Measurements from ENCODE around the gene DYNC2H1.

- TF ChIP-seq CTCF (conservative IDR thresholded peaks at IDR 0.05 in 1 of 2, IDR thresholded peaks at IDR 0.05 in 1 of 2; ENCODE audit: low read depth in 1 of 2, low read length in 2 of 2) (no peak), EZH2 (IDR thresholded peaks at IDR 0.05; ENCODE audit: low read length, missing control alignments) (no peak)
These were observed 677 bp downstream of the DYNC2H1 start for GRCh38 chr11:103109818-103110388.

Measured in fibroblast of lung (primary cell).